Skeletal muscle cell (primary cell): ENCODE results near the gene KCNT1.
A peak's percentile ranks its signal among the peaks of the same experiment; 100 is the strongest.
"Not testable (repeated sequence)": the region's sequence is repeated elsewhere in the genome, so short reads cannot be mapped to it uniquely, and the experiment has no call there.

Experiments used
- DNase-seq: peaks from one replicate; pipeline ENCODE4 v3.0.0-alpha.2; 2010; ENCODE audit warnings: low read depth
- H3K4me3 ChIP-seq: 2 replicates; pipeline ENCODE4 v1.5.1; 2011; ENCODE audit warnings: low read depth, mild to moderate bottlenecking, control low read depth, low read length, moderate library complexity

KCNT1 gene

DNA sequence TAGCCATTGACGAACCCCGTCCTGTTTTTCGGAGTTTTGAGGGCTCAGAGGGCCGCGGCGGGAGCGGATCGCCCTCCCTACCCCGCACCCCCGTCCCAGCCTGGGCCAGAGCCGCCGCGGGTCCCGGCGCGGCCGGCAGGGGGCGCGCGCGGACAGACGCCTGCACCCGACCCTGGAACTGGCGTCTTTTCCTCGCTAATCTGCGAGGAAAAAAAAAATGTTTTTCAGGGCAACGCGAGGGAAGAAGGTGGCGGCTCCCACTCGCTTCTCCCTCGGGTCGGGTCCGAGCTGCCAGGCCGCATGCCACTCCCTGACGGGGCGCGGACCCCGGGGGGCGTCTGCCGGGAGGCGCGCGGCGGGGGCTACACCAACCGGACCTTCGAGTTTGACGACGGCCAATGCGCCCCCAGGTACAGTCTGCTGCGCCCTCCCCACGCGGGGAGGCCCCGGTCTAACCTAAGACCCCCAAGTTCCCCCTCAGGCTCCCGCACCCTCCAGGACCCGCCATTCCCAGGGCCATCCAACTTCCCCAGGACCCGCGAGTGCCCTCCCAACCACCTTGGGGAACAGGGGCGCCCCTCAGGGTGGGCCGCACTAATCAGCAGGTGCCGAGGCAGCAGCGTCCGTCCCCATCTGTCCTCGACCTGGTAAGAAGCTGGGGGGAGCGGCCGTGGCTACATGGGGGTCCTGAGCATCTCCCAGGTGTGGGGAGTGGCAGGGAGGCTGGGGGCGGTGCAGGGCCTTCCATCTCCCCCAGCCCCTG is at the start of gene KCNT1:
KCNT1 (plus strand) TSS at position 227 of the 763 bp plus-strand sequence; CDS start at position 301, 74 bp downstream.
- H3K4me3 ChIP-seq, result peak within 1 kb of the TSS; percentile 36
- no peak for DNase-seq

DNA sequence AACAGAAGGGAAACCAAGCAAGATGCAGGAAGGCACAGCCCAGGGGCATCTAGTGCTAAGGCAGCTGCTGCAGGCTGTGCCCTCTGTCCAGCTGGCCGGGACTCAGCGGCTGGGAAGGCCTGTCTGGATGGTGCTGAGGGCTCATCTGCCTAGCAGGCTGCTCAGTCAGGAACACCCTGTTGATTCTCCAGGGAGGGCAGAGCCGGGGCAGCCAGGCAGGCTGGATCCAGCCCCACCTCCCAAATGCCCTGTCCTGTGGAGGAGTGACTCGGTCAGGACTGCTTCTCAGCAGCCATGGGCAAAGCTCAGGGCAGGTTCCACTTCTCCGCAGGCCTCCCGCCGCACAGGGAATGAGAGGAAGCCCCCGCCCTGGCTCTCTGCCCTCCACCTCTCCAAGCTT is 46.7 kb upstream of the KCNT1 start:
- DNase-seq, result no peak
- H3K4me3 ChIP-seq, result no peak overlapping the region

DNA sequence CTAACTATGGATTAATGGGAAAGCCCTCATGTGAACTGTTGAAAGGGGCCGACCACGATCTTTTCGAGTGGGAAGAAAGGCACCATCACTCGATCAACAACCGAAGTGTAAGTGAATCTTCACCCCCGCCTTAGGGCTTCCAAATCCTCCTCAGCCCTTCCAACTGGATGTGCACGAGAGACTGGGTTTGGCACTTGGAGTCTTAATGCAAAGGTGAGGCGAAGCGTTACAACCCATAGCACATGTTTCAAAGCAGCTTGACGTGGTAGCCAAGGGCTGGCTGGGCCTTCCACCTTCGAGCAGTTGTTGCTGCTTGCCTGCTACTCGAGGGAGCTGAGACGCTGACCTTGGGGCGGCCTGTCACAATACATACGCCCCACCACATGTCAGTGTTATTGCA is 44.6 kb upstream of the KCNT1 start:
- DNase-seq, result no peak
- H3K4me3 ChIP-seq, result no peak overlapping the region

DNA sequence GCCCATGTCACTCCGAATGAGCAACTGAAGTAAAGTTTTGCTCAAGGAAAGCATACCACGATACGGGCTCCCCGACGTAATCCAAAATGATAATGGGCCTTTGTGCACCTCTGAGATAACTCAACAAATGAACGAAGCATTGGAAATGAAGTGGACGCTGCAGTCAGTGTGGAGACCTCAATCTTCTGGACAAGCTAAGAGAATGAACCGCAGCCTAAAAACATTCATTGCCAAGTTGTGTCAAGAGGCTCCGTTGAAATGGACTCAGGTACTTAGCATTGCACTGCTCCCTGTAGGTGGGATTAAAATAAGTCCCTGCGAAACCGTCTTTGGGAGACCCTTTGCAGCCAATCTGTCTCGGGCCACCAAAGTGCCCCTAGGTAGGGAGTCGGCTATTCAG is 42.7 kb upstream of the KCNT1 start:
- no peak overlapping the region for H3K4me3 ChIP-seq
- DNase-seq, result no peak

DNA sequence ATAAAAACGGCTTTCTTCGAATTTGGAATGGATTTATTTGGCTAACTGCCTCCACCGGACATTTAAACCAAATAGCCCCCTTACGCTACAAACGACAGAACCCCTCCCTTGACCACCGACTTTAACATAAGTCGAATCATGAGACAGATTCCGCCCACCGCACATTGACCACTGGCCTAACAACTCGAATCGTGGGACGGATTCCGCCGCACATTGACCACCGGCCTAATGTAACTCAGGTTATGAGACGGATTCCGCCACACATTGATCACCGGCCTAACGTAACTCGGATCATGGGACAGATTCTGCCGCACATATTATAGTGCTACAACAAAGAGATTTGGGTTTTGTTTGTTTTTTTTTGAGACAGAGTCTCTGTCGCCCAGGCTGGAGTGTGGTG is 41.6 kb upstream of the KCNT1 start:
- DNase-seq, result no peak
- no peak overlapping the region for H3K4me3 ChIP-seq

DNA sequence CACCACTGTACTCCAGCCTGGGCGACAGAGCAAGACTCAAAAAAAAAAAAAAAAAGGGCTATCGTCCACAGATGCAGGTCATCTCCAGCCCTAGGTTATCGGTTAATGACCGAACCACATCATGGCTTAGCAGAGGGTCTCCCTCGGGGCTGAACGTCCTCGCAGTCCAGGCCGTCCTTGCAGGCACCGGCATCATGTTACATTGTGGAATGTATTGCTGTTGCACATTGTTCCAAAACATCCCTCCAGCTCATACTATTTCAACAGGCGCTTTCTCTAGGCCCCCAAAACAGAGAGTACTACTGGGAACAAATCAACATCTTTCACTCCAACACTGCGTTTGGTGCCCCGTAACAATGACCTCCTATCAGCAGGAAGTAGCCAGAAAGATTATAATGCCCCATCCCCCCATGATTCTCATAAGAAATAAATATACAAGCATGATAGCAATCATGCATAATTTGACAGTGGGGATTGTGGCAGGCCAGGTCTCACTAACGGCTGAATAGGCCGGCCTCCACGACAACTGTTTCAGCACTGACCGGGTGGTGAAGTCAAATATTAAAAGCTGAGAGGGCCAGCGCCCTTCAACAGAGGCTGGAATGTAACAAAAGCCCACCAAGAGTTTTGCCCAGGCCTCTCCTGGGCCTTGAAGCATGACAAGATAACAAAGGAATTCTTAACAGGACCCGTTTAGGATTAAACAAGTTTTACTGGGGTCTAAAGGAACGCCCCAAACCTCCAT is 40.0 kb upstream of the KCNT1 start:
- no peak overlapping the region for H3K4me3 ChIP-seq
- no peak for DNase-seq

DNA sequence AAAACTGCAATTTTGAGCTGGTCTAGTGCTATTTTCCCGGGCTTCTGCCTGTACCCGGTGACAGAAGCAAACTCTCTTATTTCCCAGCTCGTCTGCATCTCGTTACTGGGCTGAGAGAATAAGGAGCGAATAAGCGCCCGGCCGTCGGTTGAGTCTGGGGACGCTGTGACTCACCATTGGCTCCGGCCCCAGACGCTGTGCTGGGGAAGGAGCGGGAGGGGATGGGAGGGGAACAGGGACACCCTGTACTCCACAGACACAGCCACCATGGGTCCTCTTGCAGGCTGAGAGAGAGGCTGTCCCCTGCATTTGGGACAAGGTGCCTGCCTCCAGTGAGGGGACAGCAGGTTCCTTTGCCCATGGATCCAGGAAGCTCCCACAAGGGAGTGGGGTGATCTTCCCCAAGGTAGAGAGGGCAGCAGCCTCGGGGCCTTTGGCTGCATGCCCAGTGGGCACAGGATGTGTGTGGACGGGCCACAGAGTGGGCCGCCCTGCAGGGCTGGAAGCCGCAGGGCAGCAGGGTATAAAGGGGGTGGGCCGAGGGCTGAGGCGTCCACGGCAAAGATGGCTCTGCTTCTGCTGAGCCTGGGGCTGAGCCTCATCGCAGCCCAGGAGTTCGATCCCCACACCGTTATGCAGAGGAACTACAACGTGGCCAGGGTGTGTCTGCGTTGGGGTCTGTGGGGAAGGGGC is 39.1 kb upstream of the KCNT1 start, which contains the start of gene LCN9:
LCN9 (plus strand) TSS at position 552 of the 693 bp plus-strand sequence; CDS start at position 565, 13 bp downstream.
- peak; percentile 5 for DNase-seq
- no peak within 1 kb of the TSS for H3K4me3 ChIP-seq

DNA sequence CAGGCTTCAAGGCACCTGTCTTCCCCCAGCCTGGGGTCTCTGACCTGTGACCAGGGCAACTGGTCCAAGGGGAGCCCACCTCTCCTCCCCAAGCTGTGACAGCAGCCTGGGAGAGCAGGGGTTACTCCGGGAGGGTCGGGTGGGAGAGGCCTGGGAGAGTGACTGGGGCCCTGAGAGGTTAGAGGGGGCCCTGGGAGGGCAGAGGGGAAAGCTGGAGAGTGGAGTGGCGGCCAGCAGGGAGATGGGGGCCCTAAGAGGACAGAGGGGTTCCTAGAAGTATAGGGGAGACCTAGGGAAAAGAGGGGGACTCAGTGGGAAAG is 38.6 kb upstream of the KCNT1 start:
- DNase-seq, result no peak
- H3K4me3 ChIP-seq, result no peak overlapping the region

DNA sequence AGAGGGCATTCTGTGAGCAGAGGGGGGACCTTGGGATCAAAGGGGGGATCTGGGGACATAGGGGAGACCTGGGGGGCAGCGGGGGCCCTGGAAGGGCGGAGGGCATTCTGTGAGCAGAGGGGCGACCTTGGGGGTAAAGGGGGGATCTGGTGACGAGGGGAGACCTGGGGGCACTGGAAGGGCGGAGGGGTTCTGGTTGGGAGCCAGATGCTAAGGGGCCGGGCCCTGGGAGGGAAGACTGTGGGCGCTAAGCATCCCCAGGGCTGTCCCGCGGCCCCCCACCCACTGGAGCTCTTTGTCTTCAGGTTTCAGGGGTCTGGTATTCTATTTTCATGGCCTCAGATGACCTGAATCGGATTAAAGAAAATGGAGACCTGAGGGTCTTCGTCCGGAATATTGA is 38.1 kb upstream of the KCNT1 start:
- H3K4me3 ChIP-seq, result no peak overlapping the region
- DNase-seq, result no peak

DNA sequence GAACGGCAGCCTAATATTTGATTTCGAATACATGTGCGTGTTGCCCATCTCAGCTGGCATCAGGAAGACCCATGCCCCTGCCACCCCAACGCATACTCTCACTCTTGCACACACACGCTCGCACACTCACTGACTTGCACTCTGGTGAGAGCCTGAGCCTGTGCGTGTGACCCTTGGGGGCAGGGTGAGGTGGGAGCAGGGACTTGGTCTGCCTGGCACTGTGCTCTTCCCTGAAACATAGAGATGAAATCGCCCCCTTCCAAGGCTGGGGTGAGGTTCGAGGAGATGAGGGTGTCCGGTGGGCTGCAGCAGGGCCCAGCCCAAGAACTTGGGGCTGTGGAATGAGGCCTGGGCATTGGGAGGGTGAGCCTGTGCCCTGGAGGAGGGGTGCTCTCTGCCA is 37.7 kb upstream of the KCNT1 start:
- no peak for DNase-seq
- H3K4me3 ChIP-seq, result no peak overlapping the region

DNA sequence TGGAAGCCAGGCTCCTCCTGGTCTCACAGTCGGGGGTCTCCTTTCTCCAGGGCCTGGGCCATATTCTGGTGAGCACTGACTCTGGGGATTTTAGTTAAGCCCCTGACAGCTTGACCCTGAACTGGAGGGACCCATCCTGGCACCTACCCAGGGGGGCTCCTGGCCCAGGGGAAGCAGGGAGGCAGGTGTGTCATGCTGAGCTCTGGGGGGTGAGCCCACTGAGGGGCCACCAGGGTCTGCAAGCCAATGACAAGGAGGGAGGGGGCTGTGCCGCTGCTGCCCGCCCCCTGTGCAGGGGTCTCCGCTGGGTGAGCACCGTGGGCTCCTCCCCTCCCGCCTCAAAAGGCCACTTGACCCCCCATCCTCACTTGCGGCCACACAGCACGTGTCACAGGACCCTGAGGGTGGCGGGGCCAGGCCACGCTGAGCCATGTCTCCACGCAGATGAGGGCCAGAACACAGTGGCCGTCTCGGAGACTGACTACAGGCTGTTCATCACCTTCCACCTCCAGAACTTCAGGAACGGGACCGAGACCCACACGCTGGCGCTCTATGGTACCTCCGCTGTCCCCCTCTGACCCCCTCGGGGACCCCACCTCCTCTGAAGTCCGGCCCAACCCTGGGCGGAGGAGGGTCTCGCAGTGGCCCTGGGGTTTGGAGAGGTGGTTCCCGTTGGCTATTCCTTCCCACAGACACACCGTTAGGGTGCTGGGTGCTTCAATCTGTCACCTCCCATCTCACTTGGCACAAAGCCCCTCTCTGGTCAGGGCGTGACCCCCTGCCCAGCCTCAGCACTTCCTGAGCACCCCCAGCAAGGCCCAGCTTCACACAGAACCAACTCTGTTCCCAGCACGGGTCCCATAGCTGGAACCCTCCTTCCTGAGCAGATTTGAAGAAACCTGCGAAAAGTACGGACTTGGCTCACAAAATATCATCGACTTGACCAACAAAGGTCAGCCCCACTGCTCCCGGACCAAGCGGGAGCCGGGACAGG is 36.9 kb upstream of the KCNT1 start:
- H3K4me3 ChIP-seq, result no peak overlapping the region
- no peak for DNase-seq

DNA sequence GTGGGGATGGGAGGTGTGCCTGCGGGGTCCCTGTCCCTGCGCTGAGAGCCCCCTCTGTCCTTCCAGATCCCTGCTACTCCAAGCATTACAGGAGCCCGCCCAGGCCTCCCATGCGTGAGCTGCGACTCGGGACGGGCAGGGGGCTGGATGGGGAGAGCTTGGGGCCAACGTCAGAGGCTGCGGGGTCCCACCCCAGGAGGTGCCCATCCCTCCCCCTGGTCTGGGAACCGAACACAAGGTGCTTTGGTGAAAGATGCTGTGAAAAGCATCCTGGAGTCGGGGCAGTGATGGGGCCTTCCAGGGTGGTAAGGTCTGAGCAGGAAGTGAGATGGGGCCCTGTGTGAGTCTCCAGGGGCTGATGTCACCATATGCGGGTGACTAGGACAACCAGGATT is 36.2 kb upstream of the KCNT1 start:
- H3K4me3 ChIP-seq, result no peak overlapping the region
- DNase-seq, result no peak

DNA sequence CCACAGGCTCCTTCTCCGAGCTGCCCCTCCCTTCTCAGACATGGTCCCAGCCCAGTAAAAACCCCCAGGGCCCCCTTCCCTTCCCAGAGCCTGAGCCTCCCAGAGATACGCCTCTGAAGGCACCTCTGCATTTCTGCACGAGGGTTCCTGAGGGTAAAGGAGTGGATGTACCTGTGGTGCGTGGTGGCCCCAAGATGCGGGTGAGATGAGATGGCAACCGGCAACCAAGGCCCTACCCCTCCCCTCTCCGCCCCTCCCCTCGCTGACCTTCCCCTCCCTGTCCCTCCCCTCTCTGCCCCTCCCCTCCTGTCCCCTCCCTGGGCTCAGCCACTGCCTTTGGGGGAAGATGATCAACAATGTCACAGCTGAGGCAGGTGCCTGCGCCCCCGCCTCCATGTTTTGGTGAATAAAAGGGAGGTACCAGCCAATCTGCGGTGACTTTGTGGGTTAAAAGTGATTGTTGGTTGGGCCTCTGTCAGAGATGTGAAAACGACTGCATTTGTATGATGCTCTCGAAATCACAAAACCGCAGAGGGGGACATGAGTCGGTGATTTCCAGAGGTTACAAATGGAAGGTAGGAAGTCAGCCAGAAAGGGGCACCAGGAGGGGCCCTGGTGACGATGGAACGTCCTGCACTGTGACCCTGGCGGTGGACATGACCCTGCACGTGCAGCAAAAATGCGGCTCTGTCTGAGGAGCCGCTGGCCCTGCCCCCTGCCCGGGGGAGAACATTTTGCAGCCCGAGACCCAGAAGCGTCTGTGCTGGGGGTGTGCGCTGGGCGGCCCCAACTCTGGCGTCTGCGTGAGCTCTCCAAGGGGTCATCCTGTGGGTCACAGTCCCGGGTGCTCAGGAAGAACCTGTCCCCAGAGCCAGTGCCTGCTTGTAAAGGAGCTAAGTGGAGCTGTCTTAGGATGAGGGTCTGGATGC is 35.2 kb upstream of the KCNT1 start:
- DNase-seq, result no peak

DNA sequence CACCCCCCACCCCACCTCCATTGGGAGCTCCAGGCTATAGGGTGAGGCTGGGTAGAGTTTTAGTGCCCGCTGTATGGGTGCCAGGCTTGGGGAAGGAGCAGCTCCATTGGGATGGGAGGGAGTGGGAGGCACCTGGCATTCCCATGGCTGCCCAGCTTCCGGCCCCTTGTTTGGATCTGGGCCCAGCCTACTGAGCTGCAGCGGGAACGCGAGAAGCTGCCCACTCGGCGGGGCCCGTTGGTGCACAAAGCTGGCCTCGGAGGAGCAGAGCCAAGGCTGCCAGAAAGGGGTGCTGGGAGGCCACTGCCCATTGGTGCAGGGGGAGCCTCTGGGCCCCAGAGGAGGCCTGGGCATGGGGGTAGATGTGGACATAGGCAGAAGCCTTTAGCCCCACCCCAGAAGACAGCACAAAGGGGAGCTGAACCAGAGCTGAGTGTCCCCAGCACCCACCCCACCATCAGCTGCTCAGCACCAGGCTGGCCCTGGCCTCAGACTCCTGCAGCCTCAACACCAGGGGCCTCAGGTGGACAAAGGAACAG is 34.5 kb upstream of the KCNT1 start:
- no peak for DNase-seq
- no peak overlapping the region for H3K4me3 ChIP-seq

More for the DNA sequence above, 35.2 kb upstream of the KCNT1 start:
- no peak overlapping the region for H3K4me3 ChIP-seq

DNA sequence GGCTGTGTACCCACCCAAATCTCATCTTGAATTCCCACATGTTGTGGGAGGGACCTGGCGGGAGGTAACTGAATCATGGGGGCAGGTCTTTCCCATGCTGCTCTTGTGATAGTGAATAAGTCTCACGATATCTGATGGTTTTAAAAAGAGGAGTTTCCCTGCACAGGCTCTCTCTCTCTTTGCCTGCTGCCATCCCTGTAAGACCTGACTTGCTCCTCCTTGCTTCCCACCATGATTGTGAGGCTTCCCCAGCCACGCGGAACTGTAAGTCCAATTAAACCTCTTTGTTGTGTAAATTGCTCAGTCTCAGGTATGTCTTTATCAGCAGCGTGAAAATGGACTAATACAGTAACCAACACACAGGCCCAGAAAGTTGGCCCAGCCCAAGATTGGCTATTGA is 33.0 kb upstream of the KCNT1 start:
- not testable (repeated sequence) for DNase-seq, H3K4me3 ChIP-seq

DNA sequence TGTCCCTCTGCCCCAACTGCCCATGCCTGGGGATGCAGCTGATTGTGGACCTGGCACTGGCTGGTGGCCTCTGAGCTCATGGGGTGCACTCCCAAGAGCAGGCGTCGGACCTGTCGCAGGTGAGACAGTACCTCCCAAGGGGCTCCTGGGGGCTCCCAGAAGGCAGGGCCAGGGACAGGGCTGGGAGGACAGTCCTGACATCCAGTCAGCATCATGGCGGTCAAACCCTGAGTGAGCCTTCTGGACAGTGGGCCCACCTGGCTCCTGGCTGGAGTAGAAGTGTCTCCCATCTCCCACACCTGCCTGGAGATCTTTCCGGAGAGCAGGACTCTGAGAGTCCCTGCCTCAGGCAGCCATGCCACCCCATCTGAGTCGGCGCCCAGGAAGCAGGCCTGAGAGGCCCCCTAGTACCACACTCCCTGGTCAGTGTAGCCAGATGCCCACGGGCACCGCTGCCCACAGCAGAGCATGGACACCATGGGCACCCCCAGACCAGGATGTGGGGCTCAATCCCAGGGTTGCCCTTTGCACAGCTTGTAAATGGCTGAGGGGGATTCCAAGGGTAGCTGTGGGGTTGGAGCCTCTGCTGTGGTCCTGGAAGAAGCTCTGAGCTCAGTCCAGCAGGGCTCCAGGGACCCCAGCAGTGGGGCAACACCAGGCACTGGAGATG is 32.2 kb upstream of the KCNT1 start:
- H3K4me3 ChIP-seq, result no peak overlapping the region
- DNase-seq, result no peak

DNA sequence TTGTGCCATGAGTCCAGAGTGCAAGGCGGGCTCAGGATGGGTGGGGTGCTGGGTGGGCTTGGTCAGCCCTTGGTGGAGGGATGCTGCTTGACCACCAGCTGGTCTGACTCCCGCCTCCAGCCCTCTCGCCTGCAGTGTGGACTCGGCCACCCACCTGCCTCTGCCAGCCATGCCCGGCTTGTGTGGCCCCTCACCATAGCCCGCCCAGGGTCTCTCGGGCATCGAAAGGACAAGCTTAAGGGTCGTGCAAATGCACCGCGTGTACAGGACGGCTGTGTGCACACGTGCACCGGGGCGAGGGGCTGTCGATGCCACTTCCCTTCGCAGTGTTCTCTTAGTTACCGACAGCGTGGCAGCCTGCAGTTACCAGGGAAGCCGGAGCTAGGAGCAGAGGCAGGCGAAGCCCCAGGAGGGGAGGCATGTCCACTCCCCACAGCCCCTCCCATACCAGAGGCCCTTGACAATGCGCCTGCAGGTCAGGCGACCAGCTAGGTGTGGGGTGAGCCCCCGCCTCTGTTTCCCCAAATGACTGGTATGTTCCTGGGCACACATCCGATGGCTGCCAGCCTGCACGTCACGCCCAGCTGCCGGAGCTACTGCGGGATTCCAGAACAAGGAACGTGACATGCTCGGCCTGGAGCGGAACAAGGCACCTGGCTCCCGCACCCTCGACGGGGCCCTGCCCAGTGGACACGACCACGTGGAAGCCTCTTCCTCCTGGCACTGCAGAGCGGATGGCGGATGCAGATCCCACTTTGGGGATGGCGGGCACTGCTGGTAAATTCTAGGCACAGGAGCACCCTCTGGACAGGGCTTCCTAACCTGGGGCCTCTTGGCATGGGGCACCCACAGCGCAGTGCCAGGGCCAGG is 31.0 kb upstream of the KCNT1 start:
- H3K4me3 ChIP-seq, result no peak overlapping the region
- no peak for DNase-seq
